Rectal smooth muscle tissue (tissue), 1 donor: ENCODE results near the gene MTHFSD.

ENCODE experiments used
- H3K27ac ChIP-seq: one replicate; pipeline ENCODE4 v1.7.0; 2013; ENCODE audit warnings: low read depth, low read length, inconsistent platforms
- H3K27me3 ChIP-seq: one replicate; pipeline ENCODE4 v1.7.0; 2013; ENCODE audit warnings: low read length; ENCODE audit not compliant: control insufficient read depth, insufficient read depth
- H3K36me3 ChIP-seq: one replicate; pipeline ENCODE4 v1.7.0; 2013; ENCODE audit warnings: low read length; ENCODE audit not compliant: control insufficient read depth, insufficient read depth
- H3K4me1 ChIP-seq: one replicate; pipeline ENCODE4 v1.7.0; 2013; ENCODE audit warnings: low read length; ENCODE audit not compliant: control insufficient read depth, insufficient read depth
- H3K4me3 ChIP-seq: one replicate; pipeline ENCODE4 v1.7.0; 2013; ENCODE audit warnings: low read length
- H3K9ac ChIP-seq: one replicate; pipeline ENCODE4 v1.7.0; 2013; ENCODE audit warnings: low read length

Gene MTHFSD

DNA sequence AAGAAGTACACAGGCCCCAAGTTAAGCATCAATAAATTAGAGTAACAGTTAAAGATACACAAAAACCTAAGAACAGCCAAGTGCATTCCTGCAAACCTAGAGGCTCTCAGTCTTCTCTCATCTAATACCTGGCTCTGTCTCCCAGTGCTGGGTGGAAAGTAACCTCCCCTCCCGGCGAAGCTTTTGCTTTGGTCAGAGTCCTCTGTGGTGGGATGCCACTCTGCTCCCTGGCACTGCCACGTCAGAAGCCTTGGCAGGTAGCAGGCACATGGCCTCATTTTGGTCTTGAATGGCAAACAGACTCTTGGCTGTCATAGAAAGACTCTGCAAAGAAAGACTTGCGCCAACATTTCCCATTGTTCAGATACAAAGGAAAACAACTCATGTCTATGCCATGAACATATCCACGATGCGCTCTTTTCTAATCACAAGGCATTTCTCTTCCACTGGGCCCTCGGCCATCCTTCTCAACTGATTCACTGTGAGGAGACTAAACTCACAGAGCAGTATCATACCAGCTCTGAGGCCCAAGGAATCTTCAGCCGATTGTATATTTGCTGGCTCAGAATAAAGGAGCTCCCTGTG, 21.2 kb downstream of the MTHFSD start:
- Histone ChIP-seq H3K27me3 (no peaks in the 10 kb centered on the region), H3K36me3 (peaks cover 9% of the 10 kb centered on the region), H3K27ac (no peak overlapping the region)

DNA sequence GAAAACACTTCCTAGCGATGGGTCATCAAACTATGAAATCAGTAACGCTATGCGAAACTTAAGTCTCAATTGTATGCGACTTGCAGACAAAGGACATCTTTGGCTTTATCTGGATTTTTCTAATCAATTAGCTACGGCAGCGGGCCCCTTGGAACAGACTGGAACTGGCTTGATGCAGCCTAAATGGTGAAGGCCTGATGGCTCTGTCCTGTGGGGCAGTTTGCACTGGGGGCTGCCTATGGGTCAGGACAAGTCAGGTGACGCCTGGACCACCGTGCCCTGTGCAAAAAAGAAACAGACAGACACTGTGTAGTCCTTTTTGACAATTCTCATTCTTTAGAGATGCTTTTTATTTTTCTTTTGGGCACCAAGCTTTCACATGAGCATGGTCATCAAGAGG, 22.0 kb downstream of the MTHFSD start:
- no peak overlapping the region for H3K27ac ChIP-seq
- peaks cover 4% of the 10 kb centered on the region for H3K4me1 ChIP-seq
- H3K27me3 ChIP-seq, result no peaks in the 10 kb centered on the region
- H3K4me3 ChIP-seq, result no peak overlapping the region
- peaks cover 2% of the 10 kb centered on the region for H3K36me3 ChIP-seq
- H3K9ac ChIP-seq, result no peak overlapping the region

More for the DNA sequence above, 21.2 kb downstream of the MTHFSD start:
- Histone ChIP-seq H3K9ac (no peak overlapping the region), H3K4me3 (no peak overlapping the region), H3K4me1 (peaks cover 4% of the 10 kb centered on the region)

DNA sequence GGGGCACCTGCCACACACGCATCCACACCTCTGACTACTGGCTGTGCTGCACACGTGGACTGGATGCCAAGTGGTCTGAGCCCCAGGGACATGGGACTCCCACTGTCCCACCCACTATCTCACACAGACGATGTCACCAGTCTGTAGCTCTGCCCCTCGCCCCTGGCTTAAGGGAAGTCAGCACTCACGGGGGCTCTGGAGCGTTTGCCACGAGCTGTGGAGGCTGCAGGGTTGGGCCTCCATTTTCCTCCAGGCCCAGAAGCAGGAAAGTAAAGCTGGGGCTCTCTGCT, 22.6 kb downstream of the MTHFSD start:
- no peaks in the 10 kb centered on the region for H3K27me3 ChIP-seq
- no peaks in the 10 kb centered on the region for H3K36me3 ChIP-seq
- no peak overlapping the region for H3K4me3 ChIP-seq
- H3K4me1 ChIP-seq, result peaks cover 4% of the 10 kb centered on the region
- H3K9ac ChIP-seq, result no peak overlapping the region
- H3K27ac ChIP-seq, result no peak overlapping the region

DNA sequence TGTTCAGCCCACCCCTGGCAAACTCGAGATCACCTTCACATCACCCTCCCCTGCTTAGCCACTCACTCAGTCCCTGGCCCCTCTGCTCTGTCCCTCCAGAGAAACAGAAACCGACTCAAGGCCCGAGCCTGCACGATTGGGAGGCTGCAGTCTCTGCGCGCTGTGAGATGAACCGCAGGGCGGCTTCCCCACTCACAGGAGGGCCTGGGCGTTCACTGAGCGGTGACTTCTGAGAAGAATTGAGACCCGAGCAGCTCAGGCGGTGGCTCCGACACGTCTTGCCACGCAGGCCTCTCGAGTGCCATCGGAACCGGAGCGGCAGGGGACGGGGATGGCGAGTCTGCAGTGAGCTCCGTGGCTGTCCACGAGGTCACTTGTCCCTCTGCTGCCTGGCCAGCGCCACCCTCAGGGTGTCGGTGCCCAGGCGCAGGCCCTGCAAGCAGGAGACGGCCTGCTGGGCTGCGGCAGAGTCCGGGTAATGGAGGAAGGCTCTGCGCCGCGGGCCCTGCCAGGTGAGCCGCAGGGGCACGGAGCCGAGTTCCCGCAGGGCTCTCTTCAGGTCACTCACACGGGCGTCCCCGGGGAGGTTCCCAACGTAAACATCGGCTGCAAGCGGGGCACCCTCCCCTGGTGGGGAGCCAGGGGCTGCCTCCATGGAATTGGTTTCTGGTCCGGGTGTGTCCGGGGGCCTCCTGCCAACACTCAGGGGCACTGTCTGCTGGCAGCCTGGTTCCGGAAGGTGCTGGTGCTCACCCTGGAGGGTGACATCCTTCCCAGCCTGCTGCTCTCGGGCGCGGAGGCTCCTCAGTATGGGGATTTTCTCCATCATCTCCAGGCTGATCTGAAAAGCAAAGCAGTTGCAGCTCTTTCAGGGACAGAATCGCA, 23.2 kb downstream of the MTHFSD start:
- Histone ChIP-seq H3K4me1 (peaks cover 4% of the 10 kb centered on the region), H3K36me3 (no peaks in the 10 kb centered on the region), H3K4me3 (no peak overlapping the region), H3K9ac (no peak overlapping the region), H3K27me3 (no peaks in the 10 kb centered on the region), H3K27ac (no peak overlapping the region)

DNA sequence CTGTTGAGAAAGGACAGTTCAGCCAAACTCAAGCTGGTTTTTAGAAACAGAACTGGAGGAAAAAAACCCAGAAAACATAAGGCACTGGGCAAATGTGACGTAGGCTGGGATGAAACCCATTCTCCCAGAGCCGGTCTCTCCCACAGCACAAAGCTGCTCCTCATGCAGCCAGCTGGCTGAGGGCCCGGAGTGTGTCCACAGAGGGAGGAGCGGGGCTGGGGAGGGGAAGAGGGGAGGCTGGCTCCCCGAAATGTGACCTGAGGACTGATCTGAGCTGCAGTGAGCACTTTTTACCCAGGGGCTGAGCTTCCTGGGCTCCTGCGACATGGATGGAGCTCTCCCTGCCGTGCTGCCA, 23.9 kb downstream of the MTHFSD start:
- no peak overlapping the region for H3K27ac ChIP-seq
- no peaks in the 10 kb centered on the region for H3K27me3 ChIP-seq
- no peak overlapping the region for H3K4me3 ChIP-seq
- no peak overlapping the region for H3K9ac ChIP-seq
- peaks cover 4% of the 10 kb centered on the region for H3K4me1 ChIP-seq
- H3K36me3 ChIP-seq, result no peaks in the 10 kb centered on the region

DNA sequence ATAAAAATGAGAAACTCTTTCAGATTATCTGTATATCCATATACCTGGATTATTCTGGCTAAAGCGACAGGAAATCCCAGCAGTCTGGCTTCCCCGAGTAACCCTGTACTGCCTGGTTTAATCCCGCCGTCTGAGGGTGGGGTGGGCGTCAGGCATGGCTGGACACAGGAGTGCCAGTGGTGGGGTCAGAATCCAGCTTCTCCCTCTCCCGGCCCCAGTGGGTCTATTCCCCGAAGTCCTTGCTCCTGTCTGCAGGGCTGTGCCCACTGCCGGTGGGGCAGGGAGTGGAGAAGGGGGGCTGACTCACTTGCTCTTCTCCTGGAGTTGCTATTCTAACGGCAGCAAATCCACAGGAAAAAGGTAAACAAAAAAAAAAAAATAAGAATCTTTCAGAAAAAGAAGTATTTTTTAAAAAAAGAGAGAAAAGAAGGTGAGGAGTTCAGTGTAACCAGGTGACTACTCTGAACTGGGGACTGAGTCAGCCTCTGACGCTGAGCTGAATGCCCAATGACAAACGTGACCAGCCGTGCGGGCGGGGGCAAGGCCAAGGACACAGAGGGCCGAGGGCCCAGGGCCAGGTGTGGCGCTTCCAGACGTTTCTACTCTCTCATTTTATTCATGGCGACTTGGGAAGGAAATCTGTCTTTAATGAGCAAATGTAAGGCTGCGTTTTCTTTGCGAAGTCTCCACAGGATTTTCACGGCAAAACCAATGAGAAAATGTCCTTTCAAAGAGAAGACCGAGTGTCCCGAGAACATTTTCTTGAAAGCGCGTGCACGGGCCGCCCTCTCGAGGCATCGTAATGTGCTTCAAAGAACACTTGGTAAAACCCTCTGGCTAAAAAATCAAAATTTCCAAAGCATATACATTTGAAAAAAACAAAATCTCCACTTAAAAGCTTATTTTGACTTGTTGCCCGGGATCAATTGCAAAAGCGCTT, 24.5 kb downstream of the MTHFSD start:
- Histone ChIP-seq H3K27ac (no peak overlapping the region), H3K4me3 (no peak overlapping the region), H3K9ac (no peak overlapping the region), H3K27me3 (no peaks in the 10 kb centered on the region), H3K36me3 (no peaks in the 10 kb centered on the region), H3K4me1 (peaks cover 4% of the 10 kb centered on the region)

DNA sequence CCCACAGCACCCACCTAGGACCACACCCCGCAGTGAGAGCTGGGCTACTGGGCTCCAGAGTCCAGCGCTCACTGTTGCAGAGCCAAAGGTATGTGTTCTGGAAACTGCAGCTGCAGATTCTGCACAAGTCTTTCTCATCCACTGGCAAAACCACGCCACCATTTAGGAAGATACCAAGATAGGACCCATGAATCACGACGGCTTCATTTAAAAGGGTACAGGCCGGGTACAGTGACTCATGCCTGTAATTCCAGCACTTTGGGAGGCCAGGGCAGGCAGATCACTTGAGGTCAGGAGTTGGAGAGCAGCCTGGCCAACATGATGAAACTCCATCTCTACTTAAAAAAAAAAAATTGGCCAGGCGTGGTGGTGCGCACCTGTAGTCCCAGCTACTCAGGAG, 25.9 kb downstream of the MTHFSD start:
- Histone ChIP-seq H3K27ac (no peak overlapping the region), H3K36me3 (no peaks in the 10 kb centered on the region), H3K4me3 (no peak overlapping the region), H3K27me3 (no peaks in the 10 kb centered on the region), H3K9ac (no peak overlapping the region), H3K4me1 (peaks cover 4% of the 10 kb centered on the region)

DNA sequence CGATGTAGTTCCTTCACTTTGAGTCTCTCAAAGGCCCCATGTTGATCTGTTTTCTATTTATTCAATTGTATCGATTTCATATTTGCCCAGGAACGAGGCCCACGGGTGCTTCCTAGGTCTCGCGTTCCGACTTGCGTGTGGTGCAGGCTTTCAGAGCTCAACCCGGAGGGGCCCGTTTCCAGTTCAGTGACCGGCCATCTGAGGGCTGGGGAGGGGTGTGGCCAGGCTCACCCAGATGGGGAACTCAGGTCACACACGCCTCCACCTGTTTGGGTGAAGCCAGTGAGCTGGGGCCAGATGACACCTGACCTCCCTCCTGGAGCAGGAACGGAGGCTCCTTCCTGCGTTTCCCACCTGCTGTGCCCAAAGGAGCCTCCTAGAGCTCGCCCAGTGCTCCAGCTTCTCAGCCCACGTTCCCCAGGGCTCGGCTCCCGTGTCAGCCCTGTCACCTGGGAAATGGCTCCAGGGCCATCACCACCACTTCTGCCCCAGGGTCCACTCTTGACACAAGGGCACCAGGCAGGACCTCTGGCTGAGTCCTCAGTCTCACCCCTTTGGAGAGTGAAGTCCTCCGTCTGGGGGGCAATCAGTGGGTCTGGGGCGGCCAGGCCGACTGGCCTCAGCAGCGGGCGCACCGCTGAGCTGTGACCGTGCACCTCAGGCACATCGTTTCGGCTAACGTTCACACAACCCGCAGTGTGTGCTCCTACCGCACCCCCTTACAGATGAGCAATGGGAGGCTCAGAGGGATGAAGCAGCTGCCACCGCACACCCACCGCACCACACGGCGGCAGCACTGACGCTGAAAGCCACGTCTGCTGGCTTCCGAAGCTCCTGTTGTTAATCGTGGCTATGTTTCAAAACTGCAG, 26.7 kb downstream of the MTHFSD start:
- no peaks in the 10 kb centered on the region for H3K27me3 ChIP-seq

DNA sequence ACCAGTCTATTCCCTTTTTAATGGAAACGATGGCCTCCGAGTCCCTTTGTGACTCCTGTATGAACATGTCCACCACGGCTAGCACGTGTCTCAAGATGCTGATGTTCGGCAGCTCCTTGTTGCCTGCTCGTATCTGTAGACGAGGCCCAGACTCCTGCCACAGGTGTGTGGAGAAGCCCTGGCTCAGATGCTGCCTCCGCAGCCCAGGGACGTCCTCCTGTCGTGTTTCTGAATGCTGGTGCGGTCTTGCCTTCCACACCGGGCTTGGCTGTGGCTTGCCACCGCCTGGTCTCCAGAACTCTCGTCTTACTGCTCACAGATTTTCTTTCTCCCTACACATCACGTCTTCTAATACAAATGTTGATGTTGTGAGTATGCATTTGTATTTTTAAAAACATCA, 27.7 kb downstream of the MTHFSD start:
- Histone ChIP-seq H3K27ac (no peak overlapping the region), H3K36me3 (no peaks in the 10 kb centered on the region), H3K4me3 (no peak overlapping the region), H3K4me1 (peaks cover 4% of the 10 kb centered on the region), H3K27me3 (peaks cover 4% of the 10 kb centered on the region), H3K9ac (no peak overlapping the region)

More for the DNA sequence above, 26.7 kb downstream of the MTHFSD start:
- Histone ChIP-seq H3K27ac (no peak overlapping the region), H3K9ac (no peak overlapping the region), H3K4me3 (no peak overlapping the region), H3K4me1 (peaks cover 4% of the 10 kb centered on the region), H3K36me3 (no peaks in the 10 kb centered on the region)

DNA sequence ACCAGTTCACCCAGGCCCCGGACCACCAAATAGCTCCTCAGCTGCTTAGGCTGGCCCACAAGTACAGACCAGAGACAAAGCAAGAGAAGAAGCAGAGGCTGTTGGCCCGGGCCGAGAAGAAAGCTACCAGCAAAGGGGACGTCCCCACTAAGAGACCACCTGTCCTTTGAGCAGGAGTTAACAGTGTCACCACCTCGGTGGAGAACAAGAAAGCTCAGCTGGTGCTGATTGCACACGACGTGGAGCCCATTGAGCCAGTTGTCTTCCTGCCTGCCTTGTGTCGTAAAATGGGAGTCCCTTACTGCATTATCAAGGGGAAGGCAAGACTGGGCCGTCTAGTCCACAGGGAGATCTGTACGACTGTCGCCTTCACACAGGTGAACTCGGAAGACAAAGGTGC, 29.3 kb downstream of the MTHFSD start:
- no peaks in the 10 kb centered on the region for H3K36me3 ChIP-seq
- no peaks in the 10 kb centered on the region for H3K4me1 ChIP-seq
- no peak overlapping the region for H3K27ac ChIP-seq
- H3K4me3 ChIP-seq, result no peak overlapping the region
- no peak overlapping the region for H3K9ac ChIP-seq
- H3K27me3 ChIP-seq, result peaks cover 4% of the 10 kb centered on the region

DNA sequence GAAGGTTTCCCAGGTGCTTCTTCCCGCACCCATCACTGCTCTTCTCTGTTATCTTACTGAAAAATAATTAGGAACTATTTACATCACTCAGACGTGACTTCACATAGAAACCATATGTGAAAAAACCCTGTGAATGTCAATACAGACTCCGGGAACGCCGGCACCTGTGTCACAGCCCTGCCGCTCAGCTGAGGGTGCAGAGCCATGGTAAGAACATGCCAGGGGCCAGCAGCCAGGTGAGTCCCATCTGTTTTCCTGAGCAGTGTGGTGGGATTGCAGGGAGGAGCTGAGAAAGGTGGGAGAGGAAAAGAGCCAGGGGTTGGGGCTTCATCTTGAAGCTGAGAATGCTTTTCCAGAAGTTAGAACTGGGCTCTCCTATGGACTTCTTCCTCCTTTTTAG, 31.0 kb downstream of the MTHFSD start:
- Histone ChIP-seq H3K9ac (no peak overlapping the region), H3K36me3 (no peaks in the 10 kb centered on the region), H3K27ac (no peak overlapping the region), H3K4me3 (no peak overlapping the region), H3K4me1 (peaks cover 6% of the 10 kb centered on the region), H3K27me3 (peaks cover 4% of the 10 kb centered on the region)
